ENCODE measurements around the gene PHLDA3. TPM values are rescaled to one million over a fixed set of nuclear protein-coding genes. Genes with fewer than 3 reads are reported as not detected.

Gene PHLDA3
- total and polyA plus RNA-seq, 2 donors (not counting 3 experiments of a cell fraction or from before 2014, with no cell fraction given) = 21.4 to 29.5 TPM

- no peak for TF ChIP-seq JUN (IDR thresholded peaks at IDR 0.05; ENCODE audit: borderline replicate concordance, insufficient read depth, insufficient read length, low read depth)
- TF ChIP-seq GATA2 (IDR thresholded peaks at IDR 0.05; ENCODE audit: insufficient read depth, insufficient read length, low read depth, low read length) = no peak
- no peak for TF ChIP-seq FOS (IDR thresholded peaks at IDR 0.05; ENCODE audit: borderline replicate concordance, insufficient read depth, low read length)
- TF ChIP-seq, protein P1, sequence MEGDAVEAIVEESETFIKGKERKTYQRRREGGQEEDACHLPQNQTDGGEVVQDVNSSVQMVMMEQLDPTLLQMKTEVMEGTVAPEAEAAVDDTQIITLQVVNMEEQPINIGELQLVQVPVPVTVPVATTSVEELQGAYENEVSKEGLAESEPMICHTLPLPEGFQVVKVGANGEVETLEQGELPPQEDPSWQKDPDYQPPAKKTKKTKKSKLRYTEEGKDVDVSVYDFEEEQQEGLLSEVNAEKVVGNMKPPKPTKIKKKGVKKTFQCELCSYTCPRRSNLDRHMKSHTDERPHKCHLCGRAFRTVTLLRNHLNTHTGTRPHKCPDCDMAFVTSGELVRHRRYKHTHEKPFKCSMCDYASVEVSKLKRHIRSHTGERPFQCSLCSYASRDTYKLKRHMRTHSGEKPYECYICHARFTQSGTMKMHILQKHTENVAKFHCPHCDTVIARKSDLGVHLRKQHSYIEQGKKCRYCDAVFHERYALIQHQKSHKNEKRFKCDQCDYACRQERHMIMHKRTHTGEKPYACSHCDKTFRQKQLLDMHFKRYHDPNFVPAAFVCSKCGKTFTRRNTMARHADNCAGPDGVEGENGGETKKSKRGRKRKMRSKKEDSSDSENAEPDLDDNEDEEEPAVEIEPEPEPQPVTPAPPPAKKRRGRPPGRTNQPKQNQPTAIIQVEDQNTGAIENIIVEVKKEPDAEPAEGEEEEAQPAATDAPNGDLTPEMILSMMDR (IDR thresholded peaks at IDR 0.05; ENCODE audit: extremely low read depth in 1 of 2, insufficient read depth in 1 of 2, low read depth in 1 of 2, low read length in 2 of 2) = no peak
- TF ChIP-seq EZH2 (IDR thresholded peaks at IDR 0.05; ENCODE audit: borderline replicate concordance, low read depth, low read length, severe bottlenecking) = no peak
- TF ChIP-seq POLR2AphosphoS5 (IDR thresholded peaks at IDR 0.05; ENCODE audit: insufficient read depth, low read depth, low read length) = no peak
- no peak for TF ChIP-seq MYC (IDR thresholded peaks at IDR 0.05; ENCODE audit: low read depth, low read length)
- no peak for DNase-seq (ENCODE audit: low read depth, low spot score)
Measured at GRCh38 chr1:201480231-201481003, 11.4 kb upstream of the PHLDA3 start.

More at GRCh38 chr1:201480231-201481003, 11.4 kb upstream of the PHLDA3 start:
- CTCF ChIA-PET = interaction anchor here (0.9 to 28.3 kb wide), 10 partner anchors 11 to 55 kb away, joined by 3 to 1317 read pairs (median 12); partner anchors contain the start of genes CSRP1 and PHLDA3
- FAIRE-seq = peak; percentile 59
- H3K9me3 ChIP-seq (replicated peaks; ENCODE audit: control insufficient read depth, insufficient read depth, low read length) = no peaks in the 10 kb centered on the region
- POLR2A ChIA-PET = interaction anchor here (1.5 to 2.8 kb wide), 5 partner anchors 8 to 32 kb away, joined by 3 to 30 read pairs (median 6); partner anchors contain the start of genes CSRP1 and PHLDA3
- H3K4me1 ChIP-seq (ENCODE audit: control insufficient read depth, extremely low read depth, insufficient read depth, low read length) = peaks cover 11% of the 10 kb centered on the region
- H3K4me3 ChIP-seq (replicated peaks in 1 of 3; ENCODE audit: insufficient read depth in 1 of 3, low read depth in 1 of 3, low read length in 3 of 3) = peak overlapping the region in 1 of 3 experiments; percentile 19
- H3K9ac ChIP-seq (replicated peaks; ENCODE audit: extremely low read depth, insufficient read depth, low read length) = no peak overlapping the region
- intact Hi-C loops (cut with micrococcal nuclease) (loop anchor here (1.0 to 5.0 kb wide), 2 partner anchors 11 to 77 kb away; partner anchors contain the start of gene PHLDA3), dilution Hi-C loops (cut with MboI; ENCODE audit: extremely low pct_ligation_motif_present, low sequenced_read_pairs) (no loop called here)
- peaks cover 2 to 9% of the 10 kb centered on the region in 2 experiments for H3K27me3 ChIP-seq (ENCODE audit: control insufficient read depth in 2 of 2, insufficient read depth in 2 of 2, low read length in 2 of 2)
- no peaks in the 10 kb centered on the region for H4K20me1 ChIP-seq (replicated peaks; ENCODE audit: control insufficient read depth, extremely low read depth, insufficient read depth, low read length)
- no TSS peak for BruUV-seq (replicated peaks)
- peaks cover under 1% of the 10 kb centered on the region for H3K79me2 ChIP-seq (ENCODE audit: control insufficient read depth, insufficient read depth, low read length)
- H3K36me3 ChIP-seq (ENCODE audit: control insufficient read depth in 2 of 2, extremely low read depth in 1 of 2, insufficient read depth in 2 of 2, low read length in 2 of 2) = peaks cover 9 to 16% of the 10 kb centered on the region in 2 experiments
- no peak overlapping the region for H3K27ac ChIP-seq (ENCODE audit: insufficient read depth, low read depth, low read length)
- H3K9me1 ChIP-seq (replicated peaks; ENCODE audit: control insufficient read depth, extremely low read depth, insufficient read depth, low read length) = no peaks in the 10 kb centered on the region
- peak overlapping the region; percentile 52 for H3K4me2 ChIP-seq (ENCODE audit: insufficient read depth, low read length)
- peak overlapping the region; percentile 17 for H2AFZ ChIP-seq (ENCODE audit: low read depth, low read length)
